D341Med (cell line): ENCODE data around the gene ZNF438.
"Not testable (repeated sequence)": the region's sequence is repeated elsewhere in the genome, so short reads cannot be mapped to it uniquely, and the experiment has no call there.

Source experiments
- DNase-seq: peaks from one replicate; pipeline ENCODE4 v3.0.0; 2012; ENCODE audit warnings: low spot score

ZNF438 gene

GRCh38 chr10:30935078-30935477 lies 96.6 kb downstream of the ZNF438 start:
- DNase-seq = no peak

GRCh38 chr10:30931094-30931493 lies 100.6 kb downstream of the ZNF438 start:
- no peak for DNase-seq

GRCh38 chr10:30929901-30930520 lies 101.7 kb downstream of the ZNF438 start:
- no peak for DNase-seq

- DNase-seq = not testable (repeated sequence)
These were observed 102.3 kb downstream of the ZNF438 start for GRCh38 chr10:30929311-30929729.

- no peak for DNase-seq
These were observed 102.9 kb downstream of the ZNF438 start for GRCh38 chr10:30928742-30929141.

- peak; percentile 58 for DNase-seq
These were observed 113.0 kb downstream of the ZNF438 start for GRCh38 chr10:30918651-30919050.

- no peak for DNase-seq
These were observed 113.9 kb downstream of the ZNF438 start for GRCh38 chr10:30917789-30918188.

- DNase-seq = no peak
These were observed 114.6 kb downstream of the ZNF438 start for GRCh38 chr10:30917067-30917466.

GRCh38 chr10:30915146-30915545 lies 116.5 kb downstream of the ZNF438 start:
- DNase-seq = no peak

GRCh38 chr10:30911303-30911863 lies 120.3 kb downstream of the ZNF438 start:
- DNase-seq = no peak

GRCh38 chr10:30903397-30904138 lies 128.1 kb downstream of the ZNF438 start:
- DNase-seq = no peak

- no peak for DNase-seq
These were observed 128.9 kb downstream of the ZNF438 start for GRCh38 chr10:30902621-30903396.

GRCh38 chr10:30901487-30901886 lies 130.2 kb downstream of the ZNF438 start:
- DNase-seq = not testable (repeated sequence)

GRCh38 chr10:30898964-30899363 lies 132.7 kb downstream of the ZNF438 start:
- no peak for DNase-seq

GRCh38 chr10:30897547-30897946 lies 134.1 kb downstream of the ZNF438 start:
- DNase-seq = no peak

GRCh38 chr10:30897048-30897447 lies 134.6 kb downstream of the ZNF438 start:
- no peak for DNase-seq

- no peak for DNase-seq
These were observed 137.4 kb downstream of the ZNF438 start for GRCh38 chr10:30894221-30894620.

GRCh38 chr10:30893208-30893607 lies 138.5 kb downstream of the ZNF438 start:
- no peak for DNase-seq

- DNase-seq = no peak
These were observed 143.8 kb downstream of the ZNF438 start for GRCh38 chr10:30887839-30888238.

GRCh38 chr10:30885423-30885822 lies 146.2 kb downstream of the ZNF438 start:
- DNase-seq = no peak

GRCh38 chr10:30883751-30884150 lies 147.9 kb downstream of the ZNF438 start:
- DNase-seq = no peak

GRCh38 chr10:30883116-30883515 lies 148.5 kb downstream of the ZNF438 start:
- no peak for DNase-seq

GRCh38 chr10:30882281-30882680 lies 149.4 kb downstream of the ZNF438 start:
- DNase-seq = no peak
